IPS DF 4.7 (cell line): Measurements from ENCODE around the gene ERI3.

Source experiments
- DNase-seq: peaks from one replicate; pipeline ENCODE4 v3.0.0-alpha.2; 2013; ENCODE audit warnings: low spot score; ENCODE audit errors: extremely low read depth

ERI3 gene

GRCh38 chr1:44283524-44284173 is 71.4 kb downstream of the ERI3 start:
- DNase-seq, result no peak

GRCh38 chr1:44282704-44283426 is 72.2 kb downstream of the ERI3 start:
- DNase-seq, result no peak

GRCh38 chr1:44281962-44282703 is 72.9 kb downstream of the ERI3 start:
- DNase-seq, result no peak

- DNase-seq, result no peak
Observed at GRCh38 chr1:44276901-44277300, 78.2 kb downstream of the ERI3 start.

- no peak for DNase-seq
Observed at GRCh38 chr1:44275991-44276405, 79.1 kb downstream of the ERI3 start.

- no peak for DNase-seq
Observed at GRCh38 chr1:44275296-44275962, 79.6 kb downstream of the ERI3 start.

GRCh38 chr1:44273560-44274350 is 81.3 kb downstream of the ERI3 start:
- no peak for DNase-seq

GRCh38 chr1:44272992-44273391 is 82.1 kb downstream of the ERI3 start:
- no peak for DNase-seq

- DNase-seq, result no peak
Observed at GRCh38 chr1:44271646-44272045, 83.4 kb downstream of the ERI3 start.

- DNase-seq, result no peak
Observed at GRCh38 chr1:44270686-44271628, 84.1 kb downstream of the ERI3 start.

GRCh38 chr1:44268054-44268453 is 87.0 kb downstream of the ERI3 start:
- DNase-seq, result no peak

- no peak for DNase-seq
Observed at GRCh38 chr1:44267438-44267837, 87.6 kb downstream of the ERI3 start.

- no peak for DNase-seq
Observed at GRCh38 chr1:44266400-44267344, 88.4 kb downstream of the ERI3 start.

- no peak for DNase-seq
Observed at GRCh38 chr1:44265656-44266358, 89.2 kb downstream of the ERI3 start.

GRCh38 chr1:44264451-44264771 is 90.6 kb downstream of the ERI3 start:
- no peak for DNase-seq

GRCh38 chr1:44263568-44264450 is 91.2 kb downstream of the ERI3 start:
- DNase-seq, result no peak

- no peak for DNase-seq
Observed at GRCh38 chr1:44262816-44263567, 92.1 kb downstream of the ERI3 start.
